Upper lobe of left lung (tissue), 6 donors: ENCODE data around the gene PDE4D. TPM values are rescaled to one million over a fixed set of nuclear protein-coding genes. Genes with fewer than 3 reads are reported as not detected.
A peak's percentile ranks its signal among the peaks of the same experiment; 100 is the strongest.

Experiments used
- ATAC-seq, 2 donors: fragments of 200-7000 bp; cut with Tn5 transposase; one replicate each; pipeline ENCODE4 v1.9.1; 2022; ENCODE audit warnings: mild to moderate bottlenecking in 2 of 2, moderate library complexity in 2 of 2; ENCODE audit not compliant: low FRiP score in 2 of 2
- DNase-seq, 2 donors: peaks; one replicate each; pipeline ENCODE4 v3.0.0-alpha.2; 2019 to 2020
- H3K27ac ChIP-seq, 4 donors: fragments of 200-600 bp; sonication (generic); one replicate each; pipeline ENCODE4 v1.5.1; 2016 to 2019
- H3K27me3 ChIP-seq, 4 donors: fragments of 200-600 bp; sonication (generic); one replicate each; pipeline ENCODE4 v1.5.1; 2017 to 2019
- H3K36me3 ChIP-seq, 4 donors: fragments of 200-600 bp; sonication (generic); one replicate each; pipeline ENCODE4 v1.5.1; 2016 to 2019
- H3K4me1 ChIP-seq, 4 donors: fragments of 200-600 bp; sonication (generic); one replicate each; pipeline ENCODE4 v1.5.1; 2018 to 2019
- H3K4me3 ChIP-seq, 4 donors: fragments of 200-600 bp; sonication (generic); one replicate each; pipeline ENCODE4 v1.5.1; 2017 to 2019; ENCODE audit warnings: mild to moderate bottlenecking in 2 of 4, moderate library complexity in 1 of 4
- H3K9me3 ChIP-seq, 4 donors: fragments of 200-600 bp; sonication (generic); one replicate each; pipeline ENCODE4 v1.5.1; 2018 to 2019
- EP300 ChIP-seq, 4 donors: sonication (generic); formaldehyde crosslinking; IDR thresholded peaks; one replicate each; pipeline ENCODE4 v1.5.1; 2017; ENCODE audit warnings: antibody characterized with exemption in 4 of 4, control low read depth in 2 of 4
- POLR2A ChIP-seq, 4 donors: fragments of 450-650 bp; IDR thresholded peaks; one replicate each; pipeline ENCODE4 v1.5.1; 2016 to 2017; ENCODE audit warnings: antibody characterized with exemption in 4 of 4, mild to moderate bottlenecking in 2 of 4
- POLR2AphosphoS5 ChIP-seq, 2 donors: sonication (generic); formaldehyde crosslinking; IDR thresholded peaks; one replicate each; pipeline ENCODE4 v1.5.1; 2017; ENCODE audit warnings: antibody characterized with exemption in 2 of 2
- WGBS, 2 donors: methylation state at CpG; one replicate each; pipeline ENCODE4 v1.1.5; 2017 to 2018; 5-methylcytosine and 5-hydroxymethylcytosine counted together
- total RNA-seq, 6 donors: library from RNA; depleted of rRNA in 4 of 6; stranded (reverse); fragments of >200 nt in 4 of 6; gene quantifications; one replicate each; pipeline versions ENCODE4 v1.1.0 to v1.2.1, GENCODE V29; 2016 to 2021
- TF ChIP-seq, protein P1 (sequence below), 6 experiments: fragments of 450-650 bp in 4 of 6; fragments of 200-600 bp in 2 of 6; sonication (generic) in 2 of 6; IDR thresholded peaks; one replicate each; pipeline ENCODE4 v1.5.1; 2016 to 2019; ENCODE audit warnings: antibody characterized with exemption in 6 of 6
- donor health status: DM: no; HTN: no; CAD: no; lungs with moderate emphysema.
- donor health status: DM: no; HTN: yes; CAD: no; lungs with severe emphysema.

PDE4D gene
- total RNA-seq, 6 donors from 2014 or later, result 50.4 to 188 (median 84.0) TPM

DNA sequence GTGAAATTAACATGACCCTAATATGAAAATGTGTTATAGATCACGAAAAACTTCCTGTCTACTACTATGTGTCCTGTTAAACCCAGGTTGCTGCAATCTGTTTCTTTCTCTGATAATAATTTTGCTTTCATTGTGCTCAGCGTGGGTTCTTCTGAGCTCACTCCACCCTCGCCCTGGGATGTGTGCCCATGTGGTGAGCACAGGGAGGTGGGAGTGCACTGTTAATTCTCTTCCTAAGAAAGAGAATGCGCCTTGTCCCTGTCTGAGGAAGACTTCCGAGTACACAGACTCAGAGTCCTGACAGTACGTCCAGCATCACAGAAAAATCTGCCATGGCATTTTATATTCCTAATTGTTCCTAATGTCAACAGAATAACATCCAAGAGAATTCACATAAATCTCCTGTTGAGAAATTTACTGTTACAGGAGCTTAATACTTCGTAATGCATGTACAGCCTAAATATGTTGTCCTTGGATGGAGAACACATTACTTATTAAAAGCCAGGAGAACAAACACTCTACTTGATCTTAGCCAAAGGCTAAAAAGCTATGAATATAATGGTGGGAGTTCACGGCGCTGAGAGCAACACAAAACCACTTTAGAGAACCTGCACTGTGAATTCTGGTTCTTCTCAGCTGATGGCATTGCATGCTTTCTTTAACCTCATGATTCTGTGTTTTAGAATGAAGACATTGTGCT lies 102.6 kb downstream of the PDE4D start:
- H3K4me1 ChIP-seq, result no peaks in the 10 kb centered on the region
- TF ChIP-seq EP300 (IDR thresholded peaks at IDR 0.05) (no peak), POLR2A (IDR thresholded peaks at IDR 0.05) (no peak), POLR2AphosphoS5 (IDR thresholded peaks at IDR 0.05) (no peak)
- TF ChIP-seq, protein P1, sequence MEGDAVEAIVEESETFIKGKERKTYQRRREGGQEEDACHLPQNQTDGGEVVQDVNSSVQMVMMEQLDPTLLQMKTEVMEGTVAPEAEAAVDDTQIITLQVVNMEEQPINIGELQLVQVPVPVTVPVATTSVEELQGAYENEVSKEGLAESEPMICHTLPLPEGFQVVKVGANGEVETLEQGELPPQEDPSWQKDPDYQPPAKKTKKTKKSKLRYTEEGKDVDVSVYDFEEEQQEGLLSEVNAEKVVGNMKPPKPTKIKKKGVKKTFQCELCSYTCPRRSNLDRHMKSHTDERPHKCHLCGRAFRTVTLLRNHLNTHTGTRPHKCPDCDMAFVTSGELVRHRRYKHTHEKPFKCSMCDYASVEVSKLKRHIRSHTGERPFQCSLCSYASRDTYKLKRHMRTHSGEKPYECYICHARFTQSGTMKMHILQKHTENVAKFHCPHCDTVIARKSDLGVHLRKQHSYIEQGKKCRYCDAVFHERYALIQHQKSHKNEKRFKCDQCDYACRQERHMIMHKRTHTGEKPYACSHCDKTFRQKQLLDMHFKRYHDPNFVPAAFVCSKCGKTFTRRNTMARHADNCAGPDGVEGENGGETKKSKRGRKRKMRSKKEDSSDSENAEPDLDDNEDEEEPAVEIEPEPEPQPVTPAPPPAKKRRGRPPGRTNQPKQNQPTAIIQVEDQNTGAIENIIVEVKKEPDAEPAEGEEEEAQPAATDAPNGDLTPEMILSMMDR (IDR thresholded peaks at IDR 0.05), result no peak
- no peak for DNase-seq
- H3K9me3 ChIP-seq, result no peaks in the 10 kb centered on the region
- H3K27me3 ChIP-seq, result no peaks in the 10 kb centered on the region
- no peaks in the 10 kb centered on the region for H3K36me3 ChIP-seq
- no peak overlapping the region for H3K4me3 ChIP-seq
- no peak for ATAC-seq
- no peak overlapping the region for H3K27ac ChIP-seq
- 70 to 76% methylated on average over 9 of the region's 9 CpGs for WGBS, 2 donors

DNA sequence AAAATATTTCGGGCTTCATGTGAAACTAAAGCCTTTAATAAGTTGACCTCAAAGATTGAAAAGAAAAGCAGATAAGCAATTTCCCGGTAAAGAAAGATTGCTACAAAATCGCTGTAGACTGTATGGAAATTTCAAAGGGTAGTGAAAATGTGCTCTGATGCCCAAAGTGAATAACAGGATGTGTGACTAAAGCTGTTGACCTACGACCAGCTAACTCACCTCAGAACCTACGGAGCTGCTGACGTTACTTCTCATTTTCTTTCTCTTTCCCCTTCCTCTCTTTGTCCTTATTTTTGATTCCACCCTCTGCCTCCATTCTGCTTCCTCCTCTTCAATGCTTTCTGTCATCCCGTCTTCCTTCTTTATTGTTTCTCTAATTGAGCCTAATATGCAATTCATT lies 103.2 kb downstream of the PDE4D start:
- Histone ChIP-seq H3K4me3 (no peak overlapping the region), H3K9me3 (no peaks in the 10 kb centered on the region), H3K27me3 (no peaks in the 10 kb centered on the region), H3K4me1 (no peaks in the 10 kb centered on the region), H3K36me3 (no peaks in the 10 kb centered on the region), H3K27ac (peak overlapping the region in 1 of 4 donors; percentile 7)
- ATAC-seq, result no peak
- TF ChIP-seq POLR2A (IDR thresholded peaks at IDR 0.05) (no peak), EP300 (IDR thresholded peaks at IDR 0.05) (no peak), POLR2AphosphoS5 (IDR thresholded peaks at IDR 0.05) (no peak)
- TF ChIP-seq, protein P1 (IDR thresholded peaks at IDR 0.05), result no peak
- no peak for DNase-seq
- 59 to 60% methylated on average over 7 of the region's 7 CpGs for WGBS, 2 donors

DNA sequence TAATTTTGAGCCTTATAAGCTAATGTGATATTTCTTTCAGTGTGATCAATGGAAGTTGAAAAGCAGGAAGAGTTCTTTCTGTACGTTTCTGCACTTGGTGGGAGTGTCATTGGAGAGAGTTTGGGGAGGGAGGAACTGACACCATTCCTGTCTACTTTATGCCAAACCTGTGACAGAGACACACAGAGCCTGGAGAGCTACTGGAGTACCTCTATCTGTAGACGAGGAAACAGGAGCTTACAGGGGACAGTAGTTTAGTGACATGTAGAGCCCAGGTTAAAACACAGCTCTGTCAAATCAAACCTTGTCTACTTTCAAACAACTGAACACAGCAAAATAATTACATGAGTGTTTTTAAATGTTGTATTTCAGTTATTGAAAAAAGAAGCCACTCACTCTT lies 103.6 kb downstream of the PDE4D start:
- WGBS, 2 donors, result 54 to 66% methylated on average over 2 of the region's 2 CpGs
- no peaks in the 10 kb centered on the region for H3K36me3 ChIP-seq
- no peak for DNase-seq
- H3K27ac ChIP-seq, result peak overlapping the region in 1 of 4 donors; percentile 7
- no peaks in the 10 kb centered on the region for H3K27me3 ChIP-seq
- no peak for ATAC-seq
- H3K4me3 ChIP-seq, result no peak overlapping the region
- TF ChIP-seq, protein P1 (IDR thresholded peaks at IDR 0.05), result no peak
- TF ChIP-seq POLR2AphosphoS5 (IDR thresholded peaks at IDR 0.05), result no peak
- TF ChIP-seq POLR2A (IDR thresholded peaks at IDR 0.05), result no peak
- TF ChIP-seq EP300 (IDR thresholded peaks at IDR 0.05), result no peak
- H3K4me1 ChIP-seq, result no peaks in the 10 kb centered on the region
- H3K9me3 ChIP-seq, result no peaks in the 10 kb centered on the region

DNA sequence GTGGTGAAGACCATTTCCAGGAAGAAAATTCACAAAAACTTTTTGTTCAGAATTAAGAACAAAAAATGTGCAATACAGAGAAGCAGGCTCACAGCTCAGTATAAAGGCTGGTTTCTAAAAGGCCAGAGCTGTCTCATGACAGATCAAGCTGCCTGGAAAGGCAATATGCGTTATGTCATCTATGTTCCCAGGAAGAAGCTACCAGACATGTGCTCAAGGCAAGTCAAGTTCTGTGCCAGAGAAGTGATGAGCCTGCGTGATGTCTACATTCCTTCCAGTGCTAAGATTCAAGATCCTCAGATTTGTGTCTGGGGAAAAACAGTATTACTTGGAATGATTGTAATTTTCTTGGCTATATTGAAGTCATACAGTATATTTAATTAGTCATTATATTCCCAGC lies 104.3 kb downstream of the PDE4D start:
- peak in 1 of 2 donors; percentile 63 for ATAC-seq
- 77 to 90% methylated on average over 2 of the region's 2 CpGs for WGBS, 2 donors
- no peak overlapping the region for H3K27ac ChIP-seq

More for the DNA sequence above, 104.3 kb downstream of the PDE4D start:
- H3K27me3 ChIP-seq, result no peaks in the 10 kb centered on the region
- H3K4me3 ChIP-seq, result no peak overlapping the region
- TF ChIP-seq POLR2A (IDR thresholded peaks at IDR 0.05) (no peak), POLR2AphosphoS5 (IDR thresholded peaks at IDR 0.05) (no peak), EP300 (IDR thresholded peaks at IDR 0.05) (no peak)
- TF ChIP-seq, protein P1 (IDR thresholded peaks at IDR 0.05), result no peak
- no peaks in the 10 kb centered on the region for H3K36me3 ChIP-seq
- no peaks in the 10 kb centered on the region for H3K9me3 ChIP-seq
- no peak for DNase-seq
- no peaks in the 10 kb centered on the region for H3K4me1 ChIP-seq
